A172 (cell line): ENCODE results near the gene DCLK3. TPM values are rescaled to one million over a fixed set of nuclear protein-coding genes. Genes with fewer than 3 reads are reported as not detected.

Source experiments
- DNase-seq: peaks from one replicate; pipeline ENCODE4 v3.0.0-alpha.2; 2015; ENCODE audit warnings: low spot score
- total RNA-seq: library from RNA; depleted of rRNA; stranded (reverse); fragments of >200 nt; shearing (Covaris generic); gene quantifications from 2 replicates; pipeline ENCODE4 v1.2.3, GENCODE V29; 2014

Gene DCLK3
- total RNA-seq, 1 experiment from 2014 or later, result not detected

DNA sequence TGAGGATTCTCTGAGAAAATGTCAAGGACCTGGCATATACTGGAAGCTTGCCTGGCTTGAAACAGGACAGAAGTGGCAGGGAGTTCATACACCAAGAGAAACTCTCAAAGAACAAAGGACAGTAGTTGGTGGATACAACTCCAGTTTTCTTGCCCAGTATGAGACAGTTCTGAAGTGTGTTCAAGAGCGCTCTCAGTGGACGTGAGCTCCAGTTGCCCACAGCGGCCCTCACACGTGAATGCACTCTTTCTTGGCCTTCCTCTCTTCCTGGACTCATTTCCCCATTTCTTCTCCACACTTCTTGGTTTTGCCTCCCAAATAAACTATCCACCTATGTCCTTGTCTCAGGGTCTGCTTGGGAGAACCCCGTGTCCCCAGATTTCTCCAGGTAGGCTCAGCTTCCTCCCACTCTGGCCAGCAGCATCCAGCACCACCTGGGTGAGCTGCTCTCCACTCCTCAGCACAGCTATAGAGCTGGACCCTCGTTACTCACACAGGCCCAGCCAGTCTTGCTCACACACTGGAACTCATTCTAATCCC is 54.5 kb downstream of the DCLK3 start:
- DNase-seq, result no peak

GRCh38 chr3:36709281-36709680 is 55.1 kb downstream of the DCLK3 start:
- DNase-seq, result no peak

DNA sequence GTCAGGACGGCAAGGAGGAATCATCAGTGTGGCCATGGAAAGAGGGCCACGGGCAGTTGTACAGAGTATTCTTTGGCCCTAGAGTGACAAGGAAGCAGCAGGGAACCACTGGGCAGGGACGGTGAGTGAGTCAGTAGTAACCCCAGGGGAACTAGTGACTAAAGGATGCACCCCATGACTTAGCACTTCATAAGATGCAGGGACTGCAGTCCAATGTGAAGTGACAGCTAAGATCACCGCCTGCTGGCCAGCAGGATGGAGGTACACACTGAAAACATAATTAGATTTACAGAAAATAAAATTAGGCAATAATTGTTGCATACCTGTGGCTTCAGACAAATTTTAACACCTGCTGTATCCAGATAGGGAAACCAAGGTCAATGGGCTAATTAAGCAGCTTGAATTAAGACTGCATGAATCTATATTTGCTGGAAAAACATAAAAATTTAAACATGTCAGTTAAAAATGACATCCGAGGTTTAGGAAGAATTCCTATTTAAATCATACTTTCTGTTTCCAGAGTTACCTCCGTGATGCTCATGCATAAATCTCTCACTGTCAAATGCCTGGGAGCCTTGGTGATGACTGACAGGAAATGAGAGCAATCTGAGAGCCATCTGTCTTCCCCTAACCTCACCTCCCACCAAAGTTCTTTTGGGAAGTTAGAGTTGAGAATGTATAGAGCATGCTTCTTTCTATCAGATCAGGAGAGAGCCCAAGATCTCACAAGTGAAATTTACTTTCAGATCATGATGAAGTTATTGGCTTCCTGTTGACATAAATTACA is 56.5 kb downstream of the DCLK3 start:
- DNase-seq, result peak; percentile 98

- DNase-seq, result no peak
These were observed 59.3 kb downstream of the DCLK3 start for GRCh38 chr3:36705015-36705414.

GRCh38 chr3:36704280-36704679 is 60.1 kb downstream of the DCLK3 start:
- DNase-seq, result no peak

GRCh38 chr3:36701249-36701572 is 63.1 kb downstream of the DCLK3 start:
- DNase-seq, result no peak

- peak; percentile 75 for DNase-seq
These were observed 63.7 kb downstream of the DCLK3 start for GRCh38 chr3:36700537-36701248.

- DNase-seq, result no peak
These were observed 66.0 kb downstream of the DCLK3 start for GRCh38 chr3:36698314-36698713.

DNA sequence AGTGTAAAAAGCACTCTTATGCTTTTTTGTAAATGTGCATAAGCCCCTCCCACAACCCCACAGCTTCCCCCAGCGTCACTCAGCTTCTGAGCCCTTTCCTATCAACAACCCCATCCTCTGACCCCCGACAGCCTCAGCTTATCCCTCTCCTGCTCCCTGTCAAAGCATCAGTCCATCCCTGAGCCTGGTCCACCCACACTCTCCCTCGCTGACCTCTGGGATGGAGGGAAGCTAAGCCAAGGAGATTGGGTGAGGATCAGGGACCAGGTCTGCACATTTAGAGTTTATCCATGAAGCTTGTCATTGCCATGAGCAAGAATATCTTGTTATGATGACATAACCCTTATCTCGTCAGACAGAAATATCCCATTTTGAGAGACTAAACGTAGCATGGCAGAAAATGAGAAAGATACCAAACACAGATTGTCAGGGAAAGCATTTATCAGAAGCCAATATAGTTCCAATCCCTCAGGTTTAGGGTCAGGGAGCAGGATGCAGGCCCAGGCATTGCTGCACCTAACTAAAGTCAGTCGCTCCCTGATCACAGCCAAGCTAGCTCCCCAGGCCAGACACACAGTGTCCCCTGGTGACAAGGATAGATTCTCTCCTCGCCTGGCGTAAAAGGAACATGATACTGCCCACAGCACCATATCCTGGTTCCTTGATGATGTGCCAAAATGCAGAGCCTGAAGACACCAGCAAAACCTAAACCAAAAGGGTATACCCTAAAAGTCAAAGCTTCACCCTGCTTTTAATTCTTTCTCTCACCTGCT is 66.9 kb downstream of the DCLK3 start:
- no peak for DNase-seq

- DNase-seq, result no peak
These were observed 67.6 kb downstream of the DCLK3 start for GRCh38 chr3:36696799-36697198.

- peak; percentile 41 for DNase-seq
These were observed 68.6 kb downstream of the DCLK3 start for GRCh38 chr3:36695769-36696137.

DNA sequence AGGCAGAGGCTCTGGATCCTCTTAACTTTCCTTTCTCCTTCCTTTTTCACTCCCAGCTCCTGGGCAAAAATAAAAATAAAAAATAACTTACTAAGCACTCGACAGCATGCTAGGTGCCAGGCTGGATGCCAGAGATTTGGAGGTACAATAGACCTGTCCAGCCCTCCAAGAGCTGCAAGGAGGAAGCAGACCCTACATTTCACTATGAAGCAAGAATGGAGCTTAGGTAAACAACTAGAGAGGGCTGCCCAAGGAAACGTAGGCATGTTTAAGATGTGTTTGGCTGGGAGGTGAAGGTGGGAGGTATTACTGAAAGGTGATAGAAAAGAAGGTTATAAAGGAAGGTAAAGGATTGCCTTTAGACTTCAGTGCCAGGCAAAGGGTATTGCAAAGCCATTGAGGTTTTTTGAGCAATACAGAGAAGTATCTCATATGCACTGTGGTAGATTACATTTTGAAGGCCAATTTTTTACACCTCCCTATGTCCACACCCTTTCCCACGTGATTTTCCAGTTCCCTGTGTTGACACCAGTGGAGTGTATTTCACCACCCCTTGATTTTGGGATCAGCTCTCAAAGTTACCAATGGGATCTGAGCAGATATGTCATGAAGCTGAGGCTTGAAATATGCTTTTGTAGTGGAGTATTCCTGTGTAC is 69.1 kb downstream of the DCLK3 start:
- no peak for DNase-seq

- DNase-seq, result no peak
These were observed 70.7 kb downstream of the DCLK3 start for GRCh38 chr3:36693670-36694069.

GRCh38 chr3:36689560-36689959 is 74.8 kb downstream of the DCLK3 start:
- DNase-seq, result no peak

GRCh38 chr3:36688815-36689214 is 75.5 kb downstream of the DCLK3 start:
- DNase-seq, result no peak

- no peak for DNase-seq
These were observed 77.8 kb downstream of the DCLK3 start for GRCh38 chr3:36686516-36686915.

DNA sequence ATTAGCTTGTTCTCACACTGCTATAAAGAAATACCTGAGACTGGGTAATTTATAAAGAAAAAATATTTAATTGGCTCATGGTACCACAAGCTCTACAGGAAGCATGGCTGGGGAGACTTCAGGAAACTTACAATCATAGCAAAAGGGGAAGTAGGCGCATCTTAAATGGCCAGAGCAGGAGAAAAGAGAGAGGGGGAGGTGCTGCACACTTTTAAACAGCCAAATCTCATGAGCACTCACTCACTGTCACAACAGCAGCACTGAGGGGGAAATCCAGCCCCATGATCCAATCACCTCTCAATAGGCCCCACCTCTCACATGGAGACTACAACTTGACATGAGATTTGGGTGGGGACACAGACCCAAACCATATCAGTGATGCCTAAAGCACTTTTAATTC is 82.5 kb downstream of the DCLK3 start:
- no peak for DNase-seq

- DNase-seq, result no peak
These were observed 83.4 kb downstream of the DCLK3 start for GRCh38 chr3:36680952-36681351.

DNA sequence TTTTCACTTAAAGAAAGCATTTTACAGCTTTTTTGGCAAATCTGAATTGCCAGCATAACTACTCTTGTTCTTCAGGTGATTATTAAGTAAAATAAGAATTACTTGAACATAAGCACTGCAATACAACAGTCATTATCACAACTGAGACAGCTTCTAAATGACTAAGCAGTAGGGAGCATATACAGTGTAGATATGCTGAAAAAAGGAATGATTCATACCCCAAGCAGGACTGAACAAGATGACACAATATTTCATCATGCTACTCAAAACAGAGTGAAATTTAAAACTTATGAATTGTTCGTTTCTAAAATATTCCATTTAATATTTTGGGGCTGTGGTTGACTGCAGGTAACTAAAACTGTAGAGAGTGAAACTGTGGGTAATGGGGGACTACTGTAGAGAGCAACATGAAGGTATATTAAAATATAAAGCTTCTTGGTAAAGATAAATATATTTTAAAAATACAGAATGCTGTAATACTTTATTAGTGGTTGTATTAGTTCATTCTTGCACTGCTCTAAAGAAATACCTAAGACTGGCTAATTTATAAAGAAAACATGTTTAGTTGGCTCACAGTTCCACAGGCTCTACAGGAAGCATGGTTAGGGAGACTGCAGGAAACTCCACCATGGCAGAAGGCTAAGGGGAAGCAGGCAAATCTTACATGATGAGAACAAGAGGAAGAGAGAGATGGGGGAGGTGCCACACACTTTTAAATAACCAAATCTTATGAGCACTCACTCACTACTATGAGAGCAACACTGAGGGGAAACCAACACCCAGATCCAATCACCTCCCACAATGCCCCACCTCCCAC is 84.8 kb downstream of the DCLK3 start:
- peak; percentile 56 for DNase-seq

DNA sequence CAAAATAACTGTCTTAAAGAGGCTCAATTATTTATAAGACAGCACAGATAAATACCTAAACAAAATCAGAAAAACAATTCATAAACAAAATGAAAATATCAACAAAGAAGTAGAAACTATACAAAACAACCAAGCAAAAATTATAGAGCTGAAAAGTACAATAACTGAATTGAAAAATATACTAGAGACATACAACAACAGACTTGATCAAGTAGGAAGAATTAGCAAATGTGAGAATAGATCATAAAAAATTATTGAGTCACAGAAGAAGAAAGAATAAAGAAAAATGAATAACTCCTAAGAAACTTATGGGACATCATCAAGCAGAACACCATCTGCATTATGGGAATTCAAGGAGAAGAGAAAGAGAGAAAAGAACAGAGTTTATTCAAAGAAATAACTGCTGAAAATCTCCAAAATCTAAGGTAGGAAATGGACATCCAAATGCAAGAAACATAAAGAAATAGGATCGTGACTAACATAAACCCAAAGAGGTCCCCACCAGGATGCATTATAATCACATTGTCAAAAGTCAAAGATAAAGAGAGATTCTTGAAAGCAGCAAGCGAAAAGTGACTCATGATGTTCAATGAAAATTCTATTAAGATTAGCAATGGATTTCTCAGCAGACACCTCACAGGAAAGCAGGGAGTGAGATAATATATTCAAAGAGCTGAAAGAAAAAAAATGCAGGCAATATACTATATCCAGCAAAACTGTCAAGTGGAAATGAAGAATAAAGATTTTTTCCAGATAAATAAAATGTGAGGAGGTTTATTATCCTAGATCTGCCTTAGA is 85.9 kb downstream of the DCLK3 start:
- DNase-seq, result peak; percentile 39
